Testis (tissue), 2 donors: ENCODE measurements around the gene KIAA0513.

ENCODE experiments used
- CTCF ChIP-seq, 3 experiments: fragments of 450-650 bp in 2 of 3; fragments of 200-600 bp in 1 of 3; sonication (generic) in 1 of 3; IDR thresholded peaks; one replicate each; pipeline ENCODE4 v1.5.1; 2016 to 2019; ENCODE audit warnings: antibody characterized with exemption in 3 of 3, mild to moderate bottlenecking in 2 of 3, moderate library complexity in 1 of 3
- POLR2A ChIP-seq: fragments of 450-650 bp; IDR thresholded peaks from one replicate; pipeline ENCODE4 v1.6.1; 2017; ENCODE audit warnings: antibody characterized with exemption, mild to moderate bottlenecking, moderate library complexity

GRCh38 chr16:85052536-85052935 lies 24.9 kb downstream of the KIAA0513 start:
- no peak for TF ChIP-seq CTCF (IDR thresholded peaks at IDR 0.05)
- no peak for TF ChIP-seq POLR2A
